Measurements from ENCODE around the gene CAMK1G. TPM values are rescaled to one million over a fixed set of nuclear protein-coding genes. Genes with fewer than 3 reads are reported as not detected.

The CAMK1G gene
- total and polyA plus RNA-seq, 9 of the 15 experiments (the other 6 are each of a cell fraction or from before 2014, with no cell fraction given), result not detected

GRCh38 chr1:209590405-209590804 is 6.9 kb downstream of the CAMK1G start:
- TF ChIP-seq SMC3 (conservative IDR thresholded peaks at IDR 0.05; ENCODE audit: insufficient read depth, low read depth, low read length), result 0 out of 2 replicates have a peak, but pooled peaks have one; percentile 9
- TF ChIP-seq ZKSCAN8 (CRISPR knock-in tag; IDR thresholded peaks at IDR 0.05), result no peak
- TF ChIP-seq, protein P1, sequence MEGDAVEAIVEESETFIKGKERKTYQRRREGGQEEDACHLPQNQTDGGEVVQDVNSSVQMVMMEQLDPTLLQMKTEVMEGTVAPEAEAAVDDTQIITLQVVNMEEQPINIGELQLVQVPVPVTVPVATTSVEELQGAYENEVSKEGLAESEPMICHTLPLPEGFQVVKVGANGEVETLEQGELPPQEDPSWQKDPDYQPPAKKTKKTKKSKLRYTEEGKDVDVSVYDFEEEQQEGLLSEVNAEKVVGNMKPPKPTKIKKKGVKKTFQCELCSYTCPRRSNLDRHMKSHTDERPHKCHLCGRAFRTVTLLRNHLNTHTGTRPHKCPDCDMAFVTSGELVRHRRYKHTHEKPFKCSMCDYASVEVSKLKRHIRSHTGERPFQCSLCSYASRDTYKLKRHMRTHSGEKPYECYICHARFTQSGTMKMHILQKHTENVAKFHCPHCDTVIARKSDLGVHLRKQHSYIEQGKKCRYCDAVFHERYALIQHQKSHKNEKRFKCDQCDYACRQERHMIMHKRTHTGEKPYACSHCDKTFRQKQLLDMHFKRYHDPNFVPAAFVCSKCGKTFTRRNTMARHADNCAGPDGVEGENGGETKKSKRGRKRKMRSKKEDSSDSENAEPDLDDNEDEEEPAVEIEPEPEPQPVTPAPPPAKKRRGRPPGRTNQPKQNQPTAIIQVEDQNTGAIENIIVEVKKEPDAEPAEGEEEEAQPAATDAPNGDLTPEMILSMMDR (IDR thresholded peaks at IDR 0.05 in 2 of 3, conservative IDR thresholded peaks at IDR 0.05 in 1 of 3; ENCODE audit: insufficient read depth in 2 of 3, low read depth in 1 of 3, low read length in 3 of 3), result peak; percentile 11 to 57 (median 32); a peak in 3 of 6 replicates
- TF ChIP-seq RAD21 (CRISPR knock-in tag; conservative IDR thresholded peaks at IDR 0.05 in 1 of 2, IDR thresholded peaks at IDR 0.05 in 1 of 2), result peak; percentile 25 to 43; a peak in 3 of 4 replicates
- no peak for TF ChIP-seq ATF4 (CRISPR knock-in tag; IDR thresholded peaks at IDR 0.05)
- TF ChIP-seq, protein P2, sequence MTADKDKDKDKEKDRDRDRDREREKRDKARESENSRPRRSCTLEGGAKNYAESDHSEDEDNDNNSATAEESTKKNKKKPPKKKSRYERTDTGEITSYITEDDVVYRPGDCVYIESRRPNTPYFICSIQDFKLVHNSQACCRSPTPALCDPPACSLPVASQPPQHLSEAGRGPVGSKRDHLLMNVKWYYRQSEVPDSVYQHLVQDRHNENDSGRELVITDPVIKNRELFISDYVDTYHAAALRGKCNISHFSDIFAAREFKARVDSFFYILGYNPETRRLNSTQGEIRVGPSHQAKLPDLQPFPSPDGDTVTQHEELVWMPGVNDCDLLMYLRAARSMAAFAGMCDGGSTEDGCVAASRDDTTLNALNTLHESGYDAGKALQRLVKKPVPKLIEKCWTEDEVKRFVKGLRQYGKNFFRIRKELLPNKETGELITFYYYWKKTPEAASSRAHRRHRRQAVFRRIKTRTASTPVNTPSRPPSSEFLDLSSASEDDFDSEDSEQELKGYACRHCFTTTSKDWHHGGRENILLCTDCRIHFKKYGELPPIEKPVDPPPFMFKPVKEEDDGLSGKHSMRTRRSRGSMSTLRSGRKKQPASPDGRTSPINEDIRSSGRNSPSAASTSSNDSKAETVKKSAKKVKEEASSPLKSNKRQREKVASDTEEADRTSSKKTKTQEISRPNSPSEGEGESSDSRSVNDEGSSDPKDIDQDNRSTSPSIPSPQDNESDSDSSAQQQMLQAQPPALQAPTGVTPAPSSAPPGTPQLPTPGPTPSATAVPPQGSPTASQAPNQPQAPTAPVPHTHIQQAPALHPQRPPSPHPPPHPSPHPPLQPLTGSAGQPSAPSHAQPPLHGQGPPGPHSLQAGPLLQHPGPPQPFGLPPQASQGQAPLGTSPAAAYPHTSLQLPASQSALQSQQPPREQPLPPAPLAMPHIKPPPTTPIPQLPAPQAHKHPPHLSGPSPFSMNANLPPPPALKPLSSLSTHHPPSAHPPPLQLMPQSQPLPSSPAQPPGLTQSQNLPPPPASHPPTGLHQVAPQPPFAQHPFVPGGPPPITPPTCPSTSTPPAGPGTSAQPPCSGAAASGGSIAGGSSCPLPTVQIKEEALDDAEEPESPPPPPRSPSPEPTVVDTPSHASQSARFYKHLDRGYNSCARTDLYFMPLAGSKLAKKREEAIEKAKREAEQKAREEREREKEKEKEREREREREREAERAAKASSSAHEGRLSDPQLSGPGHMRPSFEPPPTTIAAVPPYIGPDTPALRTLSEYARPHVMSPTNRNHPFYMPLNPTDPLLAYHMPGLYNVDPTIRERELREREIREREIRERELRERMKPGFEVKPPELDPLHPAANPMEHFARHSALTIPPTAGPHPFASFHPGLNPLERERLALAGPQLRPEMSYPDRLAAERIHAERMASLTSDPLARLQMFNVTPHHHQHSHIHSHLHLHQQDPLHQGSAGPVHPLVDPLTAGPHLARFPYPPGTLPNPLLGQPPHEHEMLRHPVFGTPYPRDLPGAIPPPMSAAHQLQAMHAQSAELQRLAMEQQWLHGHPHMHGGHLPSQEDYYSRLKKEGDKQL (CRISPR knock-in tag; IDR thresholded peaks at IDR 0.05; ENCODE audit: borderline replicate concordance), result no peak
- TF ChIP-seq RNF2 (IDR thresholded peaks at IDR 0.05), result no peak
- no peak overlapping the region for H3K27ac ChIP-seq (ENCODE audit: extremely low read depth, low read depth, low read length)
- in situ Hi-C loops (cut with MboI) (loop anchor here (25.0 kb wide), 1 partner anchor 397 kb away; no protein-coding TSS in a partner anchor), intact Hi-C loops (cut with micrococcal nuclease) (no loop called here)
- no peak overlapping the region for H2AFZ ChIP-seq (ENCODE audit: low read depth, low read length)
- no TSS peak for BruUV-seq (replicated peaks)
- H3K36me3 ChIP-seq (ENCODE audit: control insufficient read depth, insufficient read depth, low read length), result no peaks in the 10 kb centered on the region
- no peak for FAIRE-seq
- H3K27me3 ChIP-seq (ENCODE audit: control insufficient read depth in 2 of 2, insufficient read depth in 2 of 2, low read length in 2 of 2), result peaks cover 18 to 37% of the 10 kb centered on the region in 2 experiments; a peak in 4 of 5 replicates
- no peaks in the 10 kb centered on the region for H3K79me2 ChIP-seq (ENCODE audit: control insufficient read depth, insufficient read depth, low read length)
- H3K9me1 ChIP-seq (ENCODE audit: control insufficient read depth, insufficient read depth, low read length), result no peaks in the 10 kb centered on the region
- ATAC-seq, result peak; percentile 78
- no peaks in the 10 kb centered on the region for H4K20me1 ChIP-seq (replicated peaks; ENCODE audit: control insufficient read depth, insufficient read depth, low read length)
- H3K9me3 ChIP-seq (replicated peaks; ENCODE audit: control insufficient read depth, insufficient read depth, low read depth, low read length), result no peaks in the 10 kb centered on the region
- H3K9ac ChIP-seq (ENCODE audit: insufficient read depth in 1 of 2, low read depth in 2 of 2, low read length in 2 of 2), result no peak overlapping the region
- POLR2A ChIA-PET, result interaction anchor here (0.6 to 1.8 kb wide), 4 partner anchors 13 to 246 kb away, joined by 3 to 5 read pairs (median 3); no protein-coding TSS in a partner anchor
- H3K4me3 ChIP-seq, result no peak overlapping the region
- DNase-seq (ENCODE audit: extremely low read depth in 1 of 4, low spot score in 3 of 4), result peak; percentile 24 to 33 (median 30)
- H3K4me2 ChIP-seq (ENCODE audit: insufficient read depth, low read length), result no peak overlapping the region
- CTCF ChIA-PET (ENCODE audit: low intra/inter-chr PET ratio), result interaction anchor here (0.6 kb wide), 1 partner anchor 27 kb away, joined by 5 read pairs; no protein-coding TSS in a partner anchor
- 1% methylated on average over 6 of the region's 6 CpGs for WGBS (ENCODE audit: insufficient coverage, low coverage, missing lambda C conversion rate)
- peaks cover 0 to 3% of the 10 kb centered on the region in 2 experiments; a peak in 1 of 5 replicates for H3K4me1 ChIP-seq (replicated peaks in 1 of 2; ENCODE audit: control insufficient read depth in 2 of 2, insufficient read depth in 2 of 2, low read length in 2 of 2)
